GM21528 (cell line): ENCODE measurements around the gene WNT2.
"Not testable (repeated sequence)": the region's sequence is repeated elsewhere in the genome, so short reads cannot be mapped to it uniquely, and the experiment has no call there.

Experiments used
- ATAC-seq: cut with Tn5 transposase; IDR thresholded peaks from one replicate; pipeline ENCODE4 v1.9.1; 2021; ENCODE audit warnings: mild to moderate bottlenecking, moderate library complexity; ENCODE audit not compliant: unreplicated experiment, low FRiP score

WNT2 gene

DNA sequence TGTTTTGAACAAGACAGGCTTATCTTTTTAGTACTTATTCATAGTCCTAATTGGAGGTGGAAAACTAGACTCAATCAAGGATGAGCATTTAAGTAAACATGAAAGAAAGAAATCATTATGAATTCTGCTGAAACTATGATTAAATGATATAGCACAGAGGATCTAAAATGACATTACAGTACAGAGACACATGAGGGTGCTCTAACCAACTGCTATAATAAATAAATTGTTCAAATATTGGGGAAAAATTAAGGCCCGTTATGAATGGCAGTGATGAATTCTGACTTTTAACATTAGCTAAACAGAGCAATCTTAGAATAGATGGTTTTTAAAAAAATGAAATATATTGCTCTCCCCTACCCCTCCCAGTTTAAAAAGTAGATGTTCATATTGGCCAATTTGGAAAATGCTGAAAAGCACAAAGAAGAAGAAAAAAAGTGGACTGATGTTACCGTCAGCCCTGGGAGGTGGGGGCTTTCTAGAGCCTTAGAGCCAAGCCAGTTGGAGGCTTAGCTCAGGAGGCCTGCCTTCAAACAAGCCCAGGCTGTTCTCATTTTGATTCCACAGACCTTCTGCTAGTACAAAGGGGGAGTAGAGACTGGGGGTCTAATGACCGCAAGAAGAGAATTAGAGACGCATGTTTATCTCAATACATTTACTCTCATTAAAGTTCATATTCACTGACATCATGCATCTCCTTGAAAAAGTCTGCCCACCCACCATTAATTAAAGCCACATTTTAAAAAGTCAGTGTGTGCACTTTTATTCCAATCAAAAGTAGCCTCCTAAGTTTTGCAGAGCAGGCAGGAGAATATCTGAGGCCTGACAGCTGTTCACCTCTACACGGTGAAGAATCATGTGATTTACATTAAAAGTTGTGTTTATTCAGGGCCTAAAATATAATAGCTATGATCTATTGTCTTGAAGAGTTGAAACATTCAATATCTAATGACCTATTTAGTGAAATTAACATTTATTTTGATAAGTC, 10.0 kb downstream of the WNT2 start:
- no peak for ATAC-seq

DNA sequence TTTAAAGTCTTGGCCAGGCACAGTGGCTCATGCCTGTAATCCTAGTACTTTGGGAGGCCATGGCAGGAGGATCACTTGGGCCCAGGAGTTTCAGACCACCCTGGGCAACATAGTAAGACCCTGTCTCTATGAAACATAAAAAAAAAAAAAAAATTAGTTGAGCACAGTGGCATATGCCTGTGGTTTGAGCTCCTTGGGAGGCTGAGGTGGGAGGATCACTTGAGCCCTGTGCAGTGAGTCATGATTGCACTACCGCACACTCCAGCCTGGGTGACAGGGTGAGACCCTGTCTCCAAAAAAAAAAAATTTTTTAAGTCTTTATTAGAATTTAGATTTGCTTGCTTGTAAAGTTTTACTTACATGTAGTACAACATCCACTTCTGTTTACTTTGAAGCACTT, 14.0 kb downstream of the WNT2 start:
- no peak for ATAC-seq

DNA sequence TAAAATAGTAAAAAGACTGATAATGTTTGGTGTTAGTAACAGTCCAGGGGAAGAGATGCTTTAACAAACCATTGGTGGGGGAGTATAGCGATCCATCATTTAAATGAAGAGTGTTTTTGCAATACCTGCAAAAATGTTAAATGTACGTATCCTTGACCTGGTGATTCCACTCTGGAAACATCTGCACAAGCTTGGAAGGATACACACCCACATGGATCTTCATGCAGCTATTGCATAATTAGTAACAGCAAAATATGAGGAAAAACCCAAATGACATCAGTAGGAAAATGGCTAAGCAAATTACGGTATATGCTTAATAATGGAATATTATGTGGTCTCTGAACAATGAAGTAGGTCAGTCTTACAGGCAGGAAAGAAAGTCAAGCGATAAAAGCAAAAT, 20.5 kb downstream of the WNT2 start:
- no peak for ATAC-seq

DNA sequence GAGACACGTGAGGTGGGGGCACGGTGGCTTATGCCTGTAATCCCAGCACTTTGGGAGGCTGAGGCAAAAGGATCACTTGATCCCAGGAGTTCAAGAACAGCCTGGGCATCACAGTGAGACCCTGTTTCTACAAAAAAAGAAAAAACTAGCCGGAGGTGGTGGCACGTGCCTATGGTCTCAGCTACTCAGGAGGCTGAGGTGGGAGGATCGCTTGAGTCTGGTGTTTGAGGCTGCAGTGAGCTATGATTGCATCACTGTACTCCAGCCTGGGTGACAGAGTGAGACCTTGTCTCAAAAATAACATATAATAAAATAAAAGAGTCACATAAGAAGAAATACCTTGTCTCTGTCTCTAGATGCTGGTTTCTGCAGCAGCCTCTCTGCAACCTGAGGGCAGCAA, 22.4 kb downstream of the WNT2 start:
- not testable (repeated sequence) for ATAC-seq

- ATAC-seq: no peak
Observed at GRCh38 chr7:117297606-117298005, 25.3 kb downstream of the WNT2 start.

GRCh38 chr7:117296066-117296465, 26.8 kb downstream of the WNT2 start:
- ATAC-seq: no peak

GRCh38 chr7:117285826-117286225, 37.0 kb downstream of the WNT2 start:
- no peak for ATAC-seq

GRCh38 chr7:117284692-117285091, 38.2 kb downstream of the WNT2 start:
- ATAC-seq: no peak

GRCh38 chr7:117283779-117284178, 39.1 kb downstream of the WNT2 start:
- no peak for ATAC-seq

GRCh38 chr7:117283371-117283770, 39.5 kb downstream of the WNT2 start:
- no peak for ATAC-seq

GRCh38 chr7:117282239-117282812, 40.5 kb downstream of the WNT2 start:
- no peak for ATAC-seq

DNA sequence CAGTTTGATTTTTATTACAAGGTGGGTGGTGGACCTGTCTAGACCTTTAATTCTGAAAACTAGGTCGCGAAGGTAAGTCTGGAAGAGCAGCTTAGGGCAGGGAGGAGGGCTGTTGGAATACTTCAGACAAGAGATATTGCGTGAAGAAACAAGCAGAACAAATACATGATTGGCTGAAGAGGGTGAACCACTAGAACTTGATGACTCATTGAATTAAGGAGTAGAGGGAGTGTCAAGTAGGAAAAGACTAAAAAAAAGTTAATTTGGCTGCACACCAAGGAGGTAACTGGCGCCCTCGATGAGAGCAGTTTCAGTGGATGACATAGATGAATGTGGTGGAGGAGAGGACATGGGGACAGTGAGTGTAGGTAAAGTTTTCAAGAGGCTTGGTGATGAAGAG, 41.3 kb downstream of the WNT2 start:
- no peak for ATAC-seq

- no peak for ATAC-seq
Observed at GRCh38 chr7:117279931-117280557, 42.8 kb downstream of the WNT2 start.

DNA sequence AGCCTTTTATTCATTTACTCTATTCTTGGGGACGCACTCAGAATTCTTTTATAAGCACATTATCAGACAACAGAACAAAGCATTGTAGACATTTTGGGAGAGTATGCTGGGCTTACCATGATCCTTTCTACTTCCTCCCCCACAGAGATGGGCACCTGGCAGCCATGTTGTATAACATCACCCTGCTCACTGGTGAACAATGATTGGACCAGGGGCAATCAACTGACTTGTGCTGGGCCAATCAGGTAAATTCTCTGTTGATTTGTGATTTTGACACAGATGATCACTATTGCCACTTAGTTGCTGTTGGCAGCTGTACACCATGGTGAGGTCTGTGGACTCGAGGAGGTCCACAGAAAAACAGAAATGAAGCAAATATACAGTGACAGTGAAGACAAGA, 43.7 kb downstream of the WNT2 start:
- ATAC-seq: no peak

- ATAC-seq: no peak
Observed at GRCh38 chr7:117278040-117278439, 44.8 kb downstream of the WNT2 start.

DNA sequence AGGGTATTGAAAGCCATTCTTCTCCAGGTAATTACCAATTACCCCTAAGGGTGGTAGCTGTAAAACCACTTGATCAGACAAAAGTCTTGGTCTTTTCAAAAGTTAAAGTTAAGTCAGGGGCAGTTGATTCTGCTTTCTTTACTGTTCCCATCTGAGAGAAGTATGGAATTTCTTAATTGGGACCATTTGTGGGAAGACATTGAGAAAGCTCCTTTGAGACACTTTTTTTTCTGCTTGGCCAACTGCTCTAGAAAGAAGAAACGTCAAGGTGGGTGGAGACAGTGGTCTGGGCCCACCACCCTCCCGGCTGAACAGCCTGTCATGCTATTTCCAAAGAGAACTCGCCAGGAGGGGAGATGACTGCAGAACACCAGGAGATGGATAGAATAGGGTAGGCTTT, 45.3 kb downstream of the WNT2 start:
- ATAC-seq: no peak

DNA sequence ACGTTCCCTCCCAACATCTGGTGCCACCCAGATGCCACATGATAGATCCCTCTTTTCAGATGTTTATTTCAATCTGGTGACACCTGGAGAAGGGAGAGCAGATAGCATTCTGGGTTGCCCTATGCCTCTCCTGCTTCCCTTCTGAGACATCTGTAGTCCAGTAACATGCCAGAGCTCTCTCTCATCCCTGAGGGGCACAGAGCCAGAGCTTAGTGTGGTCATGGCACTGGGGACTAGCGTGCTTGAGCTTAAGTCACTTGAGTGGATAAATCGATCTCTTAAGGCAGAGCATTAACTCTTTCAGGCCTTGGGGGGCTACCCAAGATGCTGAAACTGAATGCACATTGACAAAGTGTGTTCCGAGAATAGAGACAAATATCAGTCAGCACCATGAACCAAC, 47.9 kb downstream of the WNT2 start:
- ATAC-seq: no peak

DNA sequence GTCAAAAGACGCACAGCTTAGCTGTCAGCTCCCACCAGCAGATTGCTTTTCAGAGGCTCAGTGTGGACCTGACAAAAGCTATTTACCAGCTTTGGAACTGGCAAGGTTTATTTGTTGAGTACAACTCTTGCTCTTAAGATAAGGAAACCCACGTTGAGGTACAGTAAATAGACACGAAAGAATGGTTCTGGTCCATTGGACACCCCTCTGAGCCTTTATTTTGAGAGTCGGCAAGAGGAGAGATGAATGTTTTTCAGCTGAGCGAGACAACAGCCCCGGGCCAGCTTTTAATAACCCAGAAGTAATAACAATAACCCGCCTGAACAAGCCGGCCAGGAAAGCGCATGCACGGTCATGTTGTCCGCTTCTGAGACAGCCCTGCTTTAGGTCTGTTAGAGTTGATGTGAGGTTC, 49.0 kb downstream of the WNT2 start:
- ATAC-seq: no peak

DNA sequence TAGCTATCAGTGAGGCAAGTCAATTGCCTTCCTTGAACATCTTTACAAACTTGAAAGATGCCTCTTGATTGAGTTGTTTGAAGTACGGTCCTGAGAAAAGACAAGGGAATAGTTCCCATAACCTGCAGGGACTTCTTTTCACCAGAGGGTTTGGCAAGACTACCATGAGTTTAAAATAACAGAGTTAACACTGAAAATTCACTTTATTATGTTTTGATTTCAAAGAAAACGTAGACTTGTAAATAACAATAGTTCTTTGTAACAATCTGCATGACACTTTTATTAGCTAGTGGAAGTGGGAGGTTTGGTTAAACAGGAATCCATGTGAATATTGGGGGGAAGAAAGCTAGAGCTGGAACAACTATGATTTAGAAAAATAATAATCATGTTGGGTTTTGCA, 49.5 kb downstream of the WNT2 start:
- ATAC-seq: no peak

- no peak for ATAC-seq
Observed at GRCh38 chr7:117272017-117272759, 50.7 kb downstream of the WNT2 start.

- no peak for ATAC-seq
Observed at GRCh38 chr7:117271566-117271965, 51.3 kb downstream of the WNT2 start.
